Smooth muscle cell of the umbilical artery (primary cell): ENCODE results near the gene HMGB3. TPM values are rescaled to one million over a fixed set of nuclear protein-coding genes. Genes with fewer than 3 reads are reported as not detected.

Source experiments
- total RNA-seq: library from RNA; depleted of rRNA; stranded (reverse); fragments of >200 nt; gene quantifications from 2 replicates; pipeline ENCODE4 v1.2.3, GENCODE V29; 2014

HMGB3 gene
- 8.9 and 12.3 TPM in 2 replicates for total RNA-seq

DNA sequence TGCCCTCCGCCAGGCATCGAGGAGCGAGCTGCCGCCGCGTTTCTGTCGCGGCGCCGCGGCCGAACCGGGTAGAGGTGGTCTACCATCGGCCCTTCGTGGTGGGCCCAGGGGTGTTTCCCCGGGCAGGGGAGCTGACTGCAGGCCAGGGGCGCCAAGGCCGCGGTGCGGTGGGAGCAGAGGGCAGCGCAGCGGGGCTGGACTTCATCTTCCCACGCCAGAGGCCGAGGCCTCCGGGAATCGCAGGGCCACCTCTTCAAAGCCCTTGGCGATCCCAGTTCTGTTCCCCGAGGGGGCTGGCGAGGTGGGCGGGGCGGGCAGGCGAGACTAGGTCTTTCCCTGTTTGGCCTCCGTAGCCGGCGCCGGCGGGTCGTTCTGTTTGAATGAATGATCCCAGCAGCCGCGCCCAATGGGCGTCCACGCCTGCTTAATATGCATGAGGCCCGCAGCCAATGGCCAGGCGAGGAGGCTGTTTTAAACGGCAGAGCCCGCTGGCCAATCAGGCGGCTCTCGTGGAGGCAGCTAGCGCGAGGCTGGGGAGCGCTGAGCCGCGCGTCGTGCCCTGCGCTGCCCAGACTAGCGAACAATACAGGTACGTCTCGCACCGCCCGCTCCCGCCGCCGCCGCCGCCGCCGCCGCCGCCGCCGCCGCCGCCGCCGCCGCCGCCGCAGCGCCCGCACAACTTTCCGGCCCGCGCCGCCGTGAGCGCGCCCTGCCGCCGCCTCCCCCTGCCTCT is at the start of gene HMGB3:
Gene HMGB3 (plus strand): TSS at position 548 of the 733 bp plus-strand sequence. CDS start 2,265 bp downstream, outside the sequence.

Other genes with a start within 250 kb of the HMGB3 start
- gene CD99L2, start 84.7 kb upstream of the HMGB3 start, total RNA-seq = 82.3 and 84.1 TPM in 2 replicates
- gene GPR50, start 193.2 kb downstream of the HMGB3 start, total RNA-seq = not detected in 2 replicates